Measurements from ENCODE around the gene AHSA1.
"Not testable (repeated sequence)": the region's sequence is repeated elsewhere in the genome, so short reads cannot be mapped to it uniquely, and the experiment has no call there.

Gene AHSA1

DNA sequence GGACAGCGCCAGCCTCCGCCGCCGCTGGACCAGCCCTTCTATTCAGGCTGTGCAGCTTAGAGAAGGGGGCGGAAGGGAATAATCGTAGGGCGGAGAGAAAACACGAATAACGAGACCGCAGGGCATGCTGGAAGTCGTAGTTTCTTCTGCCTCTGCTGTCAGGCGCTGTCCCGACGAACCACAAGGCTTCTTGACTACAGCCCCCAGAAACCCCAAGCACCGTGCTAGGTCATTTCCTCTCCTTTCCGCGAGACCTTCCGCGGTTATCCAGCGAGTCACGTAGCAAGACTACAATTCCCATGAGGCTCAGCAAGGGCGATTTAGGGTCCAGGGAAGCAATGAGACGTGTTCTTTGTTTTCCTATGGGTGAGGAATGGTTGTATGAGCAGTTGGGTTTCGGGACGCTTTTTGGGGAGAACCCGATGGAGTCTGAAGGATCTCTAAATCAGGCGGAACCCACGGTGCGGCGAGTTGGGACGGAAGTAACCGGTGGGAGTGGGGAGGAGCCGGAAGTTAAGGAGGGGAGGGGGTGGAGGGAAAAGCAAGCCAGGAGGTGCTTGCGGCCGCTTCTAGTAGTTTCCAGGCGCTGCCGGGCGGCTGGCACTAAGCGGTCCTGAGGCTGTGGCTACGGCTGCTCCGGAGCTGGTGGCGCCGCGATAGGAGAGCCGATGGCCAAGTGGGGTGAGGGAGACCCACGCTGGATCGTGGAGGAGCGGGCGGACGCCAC lies at the start of gene AHSA1, which contains the start of gene VIPAS39:
TSS of gene AHSA1 (plus strand) at position 572 of the 727 bp plus-strand sequence. CDS start at position 669, 97 bp downstream.
TSS of gene VIPAS39 (minus strand) at position 80 of the 727 bp plus-strand sequence. CDS start 3,499 bp downstream, outside the sequence.
- Histone ChIP-seq H3K27ac (ENCODE audit: low read length) (no peak within 1 kb of the TSS), H3K36me3 (ENCODE audit: control insufficient read depth, insufficient read depth, low read length) (peaks cover 11% of the 10 kb centered on the region; the same call in 1 of the 2 replicates), H3K9me3 (ENCODE audit: control insufficient read depth, insufficient read depth, low read length) (no peaks in the 10 kb centered on the region), H3K27me3 (ENCODE audit: control insufficient read depth, insufficient read depth, low read length) (no peaks in the 10 kb centered on the region), H3K4me3 (ENCODE audit: low read length) (peak within 1 kb of the TSS; percentile 94), H3K4me1 (ENCODE audit: control insufficient read depth, insufficient read depth, low read length) (no peaks in the 10 kb centered on the region)
- DNase-seq (ENCODE audit: low read depth, low spot score), result peak; percentile 99
- no CpG with 5 or more reads among the region's 50 CpGs for WGBS (ENCODE audit: insufficient coverage, insufficient read length)

DNA sequence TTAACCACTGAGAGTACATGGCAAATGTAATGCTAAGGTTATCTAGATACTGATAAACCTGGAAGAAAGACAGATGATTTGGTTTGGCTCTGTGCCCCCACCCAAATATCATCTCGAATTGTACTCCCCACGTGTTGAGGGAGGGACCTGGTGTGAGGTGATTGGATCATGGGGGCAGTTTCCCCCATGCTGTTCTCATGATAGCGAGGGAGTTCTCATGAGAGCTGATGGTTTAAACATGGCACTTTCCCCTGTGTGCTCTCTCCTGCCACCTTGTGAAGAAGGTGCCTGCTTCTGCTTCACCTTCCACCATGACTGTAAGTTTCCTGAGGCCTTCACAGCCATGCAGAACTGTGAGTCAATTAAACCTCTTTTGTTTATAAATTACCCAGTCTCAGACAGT lies 48.8 kb upstream of the AHSA1 start:
- Histone ChIP-seq H3K9me3 (ENCODE audit: control insufficient read depth, insufficient read depth, low read length) (no peaks in the 10 kb centered on the region), H3K4me1 (ENCODE audit: control insufficient read depth, insufficient read depth, low read length) (no peaks in the 10 kb centered on the region), H3K4me3 (ENCODE audit: low read length) (no peak overlapping the region), H3K36me3 (ENCODE audit: control insufficient read depth, insufficient read depth, low read length) (no peaks in the 10 kb centered on the region), H3K27me3 (ENCODE audit: control insufficient read depth, insufficient read depth, low read length) (no peaks in the 10 kb centered on the region), H3K27ac (ENCODE audit: low read length) (no peak overlapping the region)
- peak; percentile 35 for DNase-seq (ENCODE audit: low read depth, low spot score)
- WGBS (ENCODE audit: insufficient coverage, insufficient read length), result no CpG with 5 or more reads among the region's 3 CpGs

DNA sequence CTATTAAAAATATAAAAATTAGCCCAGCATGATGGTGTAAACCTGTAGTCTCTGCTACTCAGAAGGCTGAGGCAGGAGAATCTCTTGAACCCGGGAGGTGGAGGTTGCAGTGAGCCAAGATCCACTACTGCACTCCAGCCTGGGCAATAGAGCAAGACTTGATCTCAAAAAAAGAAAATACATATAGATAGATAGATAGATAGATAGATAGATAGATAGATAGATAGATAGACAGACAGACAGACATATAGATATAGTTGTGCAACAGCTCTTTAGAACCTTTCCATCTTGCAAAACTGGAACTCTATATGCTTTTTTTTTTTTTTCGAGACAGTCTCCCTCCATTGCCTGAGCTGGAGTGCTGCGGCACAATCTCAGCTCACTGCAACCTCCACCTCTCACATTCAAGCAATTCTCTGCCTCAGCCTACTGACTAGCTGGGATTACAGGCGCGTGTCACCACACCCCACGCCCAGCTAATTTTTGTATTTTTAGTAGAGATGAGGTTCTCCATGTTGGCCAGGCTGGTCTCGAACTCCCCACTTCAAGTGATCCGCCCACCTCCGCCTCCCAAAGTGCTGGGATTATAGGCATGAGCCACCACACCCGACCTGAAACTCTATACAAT lies 42.4 kb upstream of the AHSA1 start:
- not testable (repeated sequence) for H3K36me3 ChIP-seq (ENCODE audit: control insufficient read depth, insufficient read depth, low read length); H3K27ac ChIP-seq (ENCODE audit: low read length); H3K27me3 ChIP-seq (ENCODE audit: control insufficient read depth, insufficient read depth, low read length); H3K4me1 ChIP-seq (ENCODE audit: control insufficient read depth, insufficient read depth, low read length); DNase-seq (ENCODE audit: low read depth, low spot score); H3K4me3 ChIP-seq (ENCODE audit: low read length); H3K9me3 ChIP-seq (ENCODE audit: control insufficient read depth, insufficient read depth, low read length)
- no CpG with 5 or more reads among the region's 10 CpGs for WGBS (ENCODE audit: insufficient coverage, insufficient read length)

DNA sequence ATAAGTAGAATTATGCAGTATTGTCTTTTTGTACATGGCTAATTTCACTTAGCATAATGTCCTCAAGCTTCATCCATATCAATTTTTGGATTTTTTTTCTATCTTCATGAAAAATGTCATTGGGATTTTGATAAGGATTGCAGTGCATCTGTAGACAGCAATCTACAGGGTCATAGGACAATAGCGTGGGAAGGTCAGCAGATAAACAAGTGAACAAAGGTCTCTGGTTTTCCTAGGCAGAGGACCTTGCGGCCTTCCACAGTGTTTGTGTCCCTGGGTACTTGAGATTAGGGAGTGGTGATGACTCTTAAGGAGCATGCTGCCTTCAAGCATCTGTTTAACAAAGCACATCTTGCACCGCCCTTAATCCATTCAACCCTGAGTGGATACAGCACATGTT lies 41.8 kb upstream of the AHSA1 start:
- not testable (repeated sequence) for H3K4me1 ChIP-seq (ENCODE audit: control insufficient read depth, insufficient read depth, low read length); H3K27ac ChIP-seq (ENCODE audit: low read length); H3K36me3 ChIP-seq (ENCODE audit: control insufficient read depth, insufficient read depth, low read length); H3K4me3 ChIP-seq (ENCODE audit: low read length); H3K9me3 ChIP-seq (ENCODE audit: control insufficient read depth, insufficient read depth, low read length); DNase-seq (ENCODE audit: low read depth, low spot score); H3K27me3 ChIP-seq (ENCODE audit: control insufficient read depth, insufficient read depth, low read length)
- WGBS (ENCODE audit: insufficient coverage, insufficient read length), result no CpG with 5 or more reads among the region's 3 CpGs

DNA sequence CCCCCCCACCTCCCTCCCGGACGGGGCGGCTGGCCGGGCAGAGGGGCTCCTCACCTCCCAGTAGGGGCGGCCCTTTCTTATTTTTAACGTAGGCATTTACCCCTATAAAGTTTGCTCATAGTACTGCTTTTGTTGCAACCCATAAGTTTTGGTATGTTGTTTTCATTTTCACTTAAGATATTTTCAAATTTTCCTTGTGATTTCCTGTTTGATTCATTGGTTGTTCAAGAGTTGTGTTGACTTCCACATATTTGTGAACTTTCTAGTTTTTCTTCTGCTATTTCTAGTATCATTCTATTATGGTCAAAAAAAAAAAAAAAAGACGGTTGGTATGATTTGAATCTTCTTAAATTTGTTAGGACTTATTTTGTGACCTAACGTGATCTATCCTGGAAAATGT lies 41.1 kb upstream of the AHSA1 start:
- H3K9me3 ChIP-seq (ENCODE audit: control insufficient read depth, insufficient read depth, low read length), result no peaks in the 10 kb centered on the region
- no peak overlapping the region for H3K27ac ChIP-seq (ENCODE audit: low read length)
- no peak for DNase-seq (ENCODE audit: low read depth, low spot score)
- no peaks in the 10 kb centered on the region for H3K36me3 ChIP-seq (ENCODE audit: control insufficient read depth, insufficient read depth, low read length)
- WGBS (ENCODE audit: insufficient coverage, insufficient read length), result no CpG with 5 or more reads among the region's 8 CpGs
- no peak overlapping the region for H3K4me3 ChIP-seq (ENCODE audit: low read length)
- H3K4me1 ChIP-seq (ENCODE audit: control insufficient read depth, insufficient read depth, low read length), result no peaks in the 10 kb centered on the region; the same call in 1 of the 2 replicates
- H3K27me3 ChIP-seq (ENCODE audit: control insufficient read depth, insufficient read depth, low read length), result no peaks in the 10 kb centered on the region

DNA sequence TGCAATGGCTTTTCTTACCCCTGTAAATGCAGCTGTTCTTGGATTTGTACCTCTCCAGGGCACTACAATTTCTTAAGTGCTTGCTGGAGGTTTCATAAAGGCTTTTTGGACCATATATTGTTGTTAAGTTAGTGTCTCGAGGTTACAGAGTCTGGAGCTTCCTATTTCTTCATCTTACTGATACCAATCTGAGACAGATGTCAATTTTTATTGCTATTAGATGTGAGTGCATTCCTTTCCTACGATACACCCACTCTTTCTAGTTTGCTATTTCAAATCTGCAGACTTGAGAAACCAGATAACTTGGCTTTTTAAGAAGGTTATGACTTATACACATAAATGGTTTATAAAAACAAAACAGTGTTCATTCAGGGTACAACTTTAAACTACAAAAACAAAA lies 36.7 kb upstream of the AHSA1 start:
- no CpG with 5 or more reads among the region's 2 CpGs for WGBS (ENCODE audit: insufficient coverage, insufficient read length)
- Histone ChIP-seq H3K4me1 (ENCODE audit: control insufficient read depth, insufficient read depth, low read length) (peaks cover 2% of the 10 kb centered on the region; the same call in 1 of the 2 replicates), H3K36me3 (ENCODE audit: control insufficient read depth, insufficient read depth, low read length) (no peaks in the 10 kb centered on the region), H3K27me3 (ENCODE audit: control insufficient read depth, insufficient read depth, low read length) (no peaks in the 10 kb centered on the region), H3K27ac (ENCODE audit: low read length) (no peak overlapping the region), H3K9me3 (ENCODE audit: control insufficient read depth, insufficient read depth, low read length) (no peaks in the 10 kb centered on the region), H3K4me3 (ENCODE audit: low read length) (no peak overlapping the region)
- DNase-seq (ENCODE audit: low read depth, low spot score), result no peak

DNA sequence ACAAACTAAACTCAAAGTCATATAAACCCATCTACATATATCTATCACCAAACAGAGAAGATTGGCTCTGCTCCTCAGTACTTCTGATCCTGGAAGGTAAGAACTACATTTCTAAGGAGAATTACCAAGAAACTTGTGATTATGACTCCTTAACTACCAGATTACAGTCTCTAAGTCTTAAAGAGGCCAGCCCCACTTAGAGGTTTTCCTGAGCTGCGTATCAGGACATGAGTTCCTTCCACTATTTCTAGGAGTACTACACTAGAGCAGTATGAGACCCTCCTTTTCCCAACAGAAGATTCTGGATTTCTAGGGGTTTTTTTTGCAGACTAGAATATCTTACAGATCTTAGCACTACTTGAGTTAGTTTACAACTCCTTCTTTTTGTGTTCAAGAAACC lies 34.5 kb upstream of the AHSA1 start, which contains the start of gene NOXRED1:
TSS of gene NOXRED1 (minus strand) at position 101 of the 400 bp plus-strand sequence. CDS start 634 bp downstream, outside the sequence.
- Histone ChIP-seq H3K4me1 (ENCODE audit: control insufficient read depth, insufficient read depth, low read length) (peaks cover 2% of the 10 kb centered on the region; the same call in 1 of the 2 replicates), H3K27ac (ENCODE audit: low read length) (no peak within 1 kb of the TSS), H3K9me3 (ENCODE audit: control insufficient read depth, insufficient read depth, low read length) (no peaks in the 10 kb centered on the region), H3K4me3 (ENCODE audit: low read length) (no peak within 1 kb of the TSS), H3K36me3 (ENCODE audit: control insufficient read depth, insufficient read depth, low read length) (peaks cover 8% of the 10 kb centered on the region), H3K27me3 (ENCODE audit: control insufficient read depth, insufficient read depth, low read length) (no peaks in the 10 kb centered on the region)
- no CpG with 5 or more reads among the region's 1 CpG for WGBS (ENCODE audit: insufficient coverage, insufficient read length)
- DNase-seq (ENCODE audit: low read depth, low spot score), result no peak

DNA sequence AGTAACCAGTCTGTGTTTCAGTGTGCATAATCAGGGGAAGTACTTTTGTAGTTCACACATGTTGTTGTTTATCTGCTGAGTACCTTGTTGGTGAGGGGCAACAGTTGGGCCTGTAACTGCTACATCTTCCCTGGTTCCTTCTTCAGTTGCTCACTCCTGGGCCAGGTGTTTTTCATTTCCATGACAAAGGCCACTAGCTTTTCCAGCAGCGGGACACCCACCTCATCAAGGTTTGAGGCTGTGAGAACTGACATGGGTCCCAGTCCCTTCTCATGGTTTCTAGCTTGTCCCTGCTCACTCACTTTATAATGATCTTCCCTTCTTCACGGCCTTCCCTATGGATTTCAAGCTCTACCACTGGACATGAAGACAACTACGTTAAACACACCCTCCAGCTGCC lies 33.0 kb upstream of the AHSA1 start:
- H3K36me3 ChIP-seq (ENCODE audit: control insufficient read depth, insufficient read depth, low read length), result peaks cover 11% of the 10 kb centered on the region
- no peak overlapping the region for H3K27ac ChIP-seq (ENCODE audit: low read length)
- H3K9me3 ChIP-seq (ENCODE audit: control insufficient read depth, insufficient read depth, low read length), result no peaks in the 10 kb centered on the region
- DNase-seq (ENCODE audit: low read depth, low spot score), result peak; percentile 7
- H3K27me3 ChIP-seq (ENCODE audit: control insufficient read depth, insufficient read depth, low read length), result no peaks in the 10 kb centered on the region
- peaks cover 2% of the 10 kb centered on the region; the same call in 1 of the 2 replicates for H3K4me1 ChIP-seq (ENCODE audit: control insufficient read depth, insufficient read depth, low read length)
- no peak overlapping the region for H3K4me3 ChIP-seq (ENCODE audit: low read length)
- no CpG with 5 or more reads among the region's 3 CpGs for WGBS (ENCODE audit: insufficient coverage, insufficient read length)

DNA sequence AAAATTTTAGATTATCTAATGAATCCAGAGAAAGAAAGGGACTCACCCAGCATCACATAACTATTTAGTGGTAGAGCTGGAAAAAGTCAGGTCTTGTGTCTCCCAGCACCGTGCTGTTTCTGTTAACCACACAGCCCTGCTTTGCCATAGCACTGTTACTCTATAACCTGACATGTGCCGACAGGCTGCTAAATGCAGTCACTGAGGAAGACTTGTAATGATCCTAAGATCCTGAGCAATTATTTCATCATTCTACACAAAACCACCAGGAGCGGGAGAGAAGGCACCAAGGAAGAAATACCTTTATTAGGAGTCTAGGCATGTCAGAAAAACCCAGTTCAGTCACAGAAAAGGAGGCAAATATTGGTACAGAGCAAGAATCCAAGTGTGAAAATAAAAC lies 31.5 kb upstream of the AHSA1 start:
- no peak for DNase-seq (ENCODE audit: low read depth, low spot score)
- H3K4me3 ChIP-seq (ENCODE audit: low read length), result no peak overlapping the region
- WGBS (ENCODE audit: insufficient coverage, insufficient read length), result no CpG with 5 or more reads among the region's 3 CpGs
- peaks cover 2% of the 10 kb centered on the region; the same call in 1 of the 2 replicates for H3K4me1 ChIP-seq (ENCODE audit: control insufficient read depth, insufficient read depth, low read length)
- no peaks in the 10 kb centered on the region for H3K27me3 ChIP-seq (ENCODE audit: control insufficient read depth, insufficient read depth, low read length)
- peaks cover 11% of the 10 kb centered on the region for H3K36me3 ChIP-seq (ENCODE audit: control insufficient read depth, insufficient read depth, low read length)
- no peak overlapping the region for H3K27ac ChIP-seq (ENCODE audit: low read length)
- no peaks in the 10 kb centered on the region for H3K9me3 ChIP-seq (ENCODE audit: control insufficient read depth, insufficient read depth, low read length)

DNA sequence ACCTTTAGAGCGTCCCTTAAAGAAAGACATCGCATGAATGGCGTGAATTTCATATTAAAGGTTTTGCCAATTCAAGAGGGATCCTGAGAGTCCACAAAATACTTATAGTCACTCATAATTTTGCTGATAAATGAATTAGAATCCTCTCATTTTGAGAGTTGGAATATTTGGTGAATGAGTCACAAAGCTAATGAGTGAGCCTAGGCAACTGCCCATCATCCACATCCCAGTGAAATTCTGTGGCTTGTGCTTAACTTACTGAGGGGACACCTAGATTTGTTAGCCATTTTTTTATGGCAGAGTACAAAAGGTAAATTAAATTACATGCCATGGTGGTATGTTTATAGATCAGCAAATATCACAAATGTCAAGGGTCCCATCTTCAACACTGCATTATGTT lies 21.9 kb upstream of the AHSA1 start:
- Histone ChIP-seq H3K4me3 (ENCODE audit: low read length) (no peak overlapping the region), H3K9me3 (ENCODE audit: control insufficient read depth, insufficient read depth, low read length) (no peaks in the 10 kb centered on the region), H3K4me1 (ENCODE audit: control insufficient read depth, insufficient read depth, low read length) (no peaks in the 10 kb centered on the region), H3K27ac (ENCODE audit: low read length) (no peak overlapping the region), H3K36me3 (ENCODE audit: control insufficient read depth, insufficient read depth, low read length) (no peaks in the 10 kb centered on the region), H3K27me3 (ENCODE audit: control insufficient read depth, insufficient read depth, low read length) (no peaks in the 10 kb centered on the region)
- WGBS (ENCODE audit: insufficient coverage, insufficient read length), result no CpG with 5 or more reads among the region's 3 CpGs
- DNase-seq (ENCODE audit: low read depth, low spot score), result no peak

All from iPS DF 6.9 (cell line).